ENCODE measurements around the gene ETV1. TPM values are rescaled to one million over a fixed set of nuclear protein-coding genes. Genes with fewer than 3 reads are reported as not detected.

ETV1 gene
- total RNA-seq, 3 donors from 2014 or later, result 3.2 to 10.1 (median 5.6) TPM

GRCh38 chr7:13915891-13916290, 73.6 kb downstream of the ETV1 start:
- Histone ChIP-seq H3K9me3 (no peaks in the 10 kb centered on the region), H3K36me3 (no peaks in the 10 kb centered on the region), H3K4me1 (no peaks in the 10 kb centered on the region), H3K27me3 (no peaks in the 10 kb centered on the region), H3K27ac (no peak overlapping the region), H3K4me3 (no peak overlapping the region)
- intact Hi-C loops (cut with DNase I; ENCODE audit: low total_unique reads), result no loop called here
- no peak for DNase-seq (ENCODE audit: low spot score in 2 of 2)
- no peak for TF ChIP-seq POLR2AphosphoS5 (IDR thresholded peaks at IDR 0.05)
- TF ChIP-seq CTCF (IDR thresholded peaks at IDR 0.05), result no peak
- no peak for TF ChIP-seq POLR2A (IDR thresholded peaks at IDR 0.05)

GRCh38 chr7:13912715-13913278, 76.7 kb downstream of the ETV1 start:
- Histone ChIP-seq H3K4me1 (no peaks in the 10 kb centered on the region), H3K27me3 (no peaks in the 10 kb centered on the region), H3K36me3 (no peaks in the 10 kb centered on the region), H3K27ac (no peak overlapping the region), H3K4me3 (no peak overlapping the region), H3K9me3 (no peaks in the 10 kb centered on the region)
- no peak for TF ChIP-seq CTCF (IDR thresholded peaks at IDR 0.05)
- DNase-seq (ENCODE audit: low spot score in 2 of 2), result no peak
- intact Hi-C loops (cut with DNase I; ENCODE audit: low total_unique reads), result no loop called here

DNA sequence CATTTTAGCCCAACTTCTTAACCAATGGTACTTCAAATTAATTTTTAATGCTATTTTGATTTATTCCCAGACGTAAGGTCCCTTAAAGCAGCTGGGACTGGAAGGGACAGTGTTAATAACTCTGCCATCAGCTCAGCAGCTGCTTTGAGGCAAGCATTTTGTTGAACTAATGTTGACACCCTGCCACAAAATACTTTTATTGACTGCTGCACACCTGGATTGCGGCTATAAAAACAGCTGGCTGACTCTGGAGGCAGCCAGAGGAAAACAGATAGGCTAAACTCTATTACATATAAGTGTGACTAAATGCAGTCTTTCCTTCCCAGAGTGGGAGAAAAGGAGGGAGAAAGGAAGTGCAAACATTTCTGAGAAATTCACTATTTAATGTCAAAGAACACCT, 77.6 kb downstream of the ETV1 start:
- no peaks in the 10 kb centered on the region for H3K27me3 ChIP-seq
- TF ChIP-seq POLR2AphosphoS5 (IDR thresholded peaks at IDR 0.05) (no peak), CTCF (IDR thresholded peaks at IDR 0.05) (no peak), POLR2A (IDR thresholded peaks at IDR 0.05) (no peak)
- H3K4me1 ChIP-seq, result no peaks in the 10 kb centered on the region
- intact Hi-C loops (cut with DNase I; ENCODE audit: low total_unique reads), result no loop called here
- H3K36me3 ChIP-seq, result no peaks in the 10 kb centered on the region
- no peaks in the 10 kb centered on the region for H3K9me3 ChIP-seq
- no peak for DNase-seq (ENCODE audit: low spot score in 2 of 2)
- H3K27ac ChIP-seq, result no peak overlapping the region
- no peak overlapping the region for H3K4me3 ChIP-seq

DNA sequence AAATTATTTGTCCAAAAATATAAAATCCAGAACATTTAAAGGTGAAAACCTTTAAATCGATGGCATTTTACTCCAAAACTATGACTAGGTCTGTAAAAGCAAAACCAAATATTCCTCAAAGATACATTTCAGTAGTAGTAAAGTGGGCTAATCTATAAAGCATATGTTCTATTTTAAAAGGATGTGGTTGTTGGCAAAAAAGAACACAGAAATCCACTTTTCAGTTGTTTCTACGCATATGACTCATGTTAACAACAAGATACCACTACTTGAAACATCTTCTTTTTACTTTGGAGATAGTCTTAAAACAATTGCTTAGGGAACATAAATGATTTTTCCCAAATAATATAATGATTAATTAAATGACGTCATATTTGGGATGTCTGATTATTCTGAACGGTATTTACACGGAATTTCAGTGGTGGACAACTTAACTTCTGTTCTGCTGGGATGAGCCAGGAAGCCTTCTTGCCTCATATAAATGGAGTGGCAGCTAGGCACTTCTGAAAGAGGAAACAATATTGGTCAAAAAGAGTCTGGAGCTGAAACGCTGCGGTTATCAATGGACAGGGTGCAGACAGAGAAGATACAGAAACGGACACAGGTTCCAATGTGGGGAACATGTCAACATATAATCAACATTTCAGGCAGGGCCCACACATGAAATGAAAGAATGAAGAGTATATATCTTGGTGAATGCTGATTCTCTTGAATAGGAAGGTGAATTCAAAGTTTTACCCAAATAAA, 78.5 kb downstream of the ETV1 start:
- no peak overlapping the region for H3K27ac ChIP-seq
- intact Hi-C loops (cut with DNase I; ENCODE audit: low total_unique reads), result no loop called here
- no peaks in the 10 kb centered on the region for H3K27me3 ChIP-seq
- no peaks in the 10 kb centered on the region for H3K9me3 ChIP-seq
- no peaks in the 10 kb centered on the region for H3K4me1 ChIP-seq
- DNase-seq (ENCODE audit: low spot score in 2 of 2), result no peak
- TF ChIP-seq CTCF (IDR thresholded peaks at IDR 0.05), result no peak
- TF ChIP-seq POLR2AphosphoS5 (IDR thresholded peaks at IDR 0.05), result no peak
- no peak for TF ChIP-seq POLR2A (IDR thresholded peaks at IDR 0.05)
- peaks cover 4% of the 10 kb centered on the region for H3K36me3 ChIP-seq
- H3K4me3 ChIP-seq, result no peak overlapping the region

DNA sequence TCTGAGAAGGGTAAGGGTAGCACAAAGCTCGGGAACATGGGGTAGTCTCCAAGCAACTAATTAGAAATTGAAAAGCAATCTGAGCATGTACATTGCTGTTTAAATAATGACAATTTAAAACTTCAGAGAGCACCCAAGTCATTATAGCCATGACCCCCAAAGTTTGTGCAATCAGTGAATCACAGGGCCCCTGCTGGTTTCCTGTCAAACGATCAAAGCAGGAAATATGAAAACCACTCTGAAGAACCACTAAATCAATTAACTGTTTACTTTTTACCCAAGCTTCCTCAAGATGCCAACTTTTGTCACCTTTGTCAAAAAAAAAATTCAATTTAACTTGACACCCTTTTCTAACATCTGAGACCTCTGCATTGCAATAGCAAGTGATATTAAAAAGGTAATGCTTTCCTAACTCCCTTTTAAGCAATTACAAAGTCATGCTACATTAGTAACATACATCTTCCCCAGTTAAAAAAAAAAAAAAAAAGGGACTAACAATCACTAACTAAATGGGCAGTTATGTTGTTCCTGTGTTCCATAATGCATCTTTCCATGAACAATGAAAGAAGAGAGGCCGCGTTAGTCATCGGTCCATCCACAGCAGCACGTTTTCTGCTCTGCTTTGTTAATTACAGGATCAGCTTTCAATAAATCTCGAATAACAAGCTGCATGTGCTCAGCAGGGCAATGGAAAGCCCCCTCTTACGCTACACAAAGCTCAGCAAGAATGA, 80.6 kb downstream of the ETV1 start:
- no peak overlapping the region for H3K4me3 ChIP-seq
- H3K27ac ChIP-seq, result no peak overlapping the region
- H3K4me1 ChIP-seq, result no peaks in the 10 kb centered on the region
- peaks cover 4% of the 10 kb centered on the region for H3K36me3 ChIP-seq
- no peaks in the 10 kb centered on the region for H3K27me3 ChIP-seq
- no peaks in the 10 kb centered on the region for H3K9me3 ChIP-seq
- intact Hi-C loops (cut with DNase I; ENCODE audit: low total_unique reads), result no loop called here
- TF ChIP-seq POLR2A (IDR thresholded peaks at IDR 0.05) (no peak), POLR2AphosphoS5 (IDR thresholded peaks at IDR 0.05) (no peak), CTCF (IDR thresholded peaks at IDR 0.05) (no peak)
- DNase-seq (ENCODE audit: low spot score in 2 of 2), result no peak

Measured in breast epithelium (tissue), 4 donors.